Measurements from ENCODE around the gene CTNNBL1.

The CTNNBL1 gene

GRCh38 chr20:37777012-37777950 is 83.5 kb downstream of the CTNNBL1 start:
- no peak for DNase-seq (ENCODE audit: low spot score)

GRCh38 chr20:37777988-37778659 is 84.3 kb downstream of the CTNNBL1 start:
- no peak for DNase-seq (ENCODE audit: low spot score)

GRCh38 chr20:37781626-37782025 is 87.8 kb downstream of the CTNNBL1 start:
- DNase-seq (ENCODE audit: low spot score): no peak

GRCh38 chr20:37786043-37786442 is 92.2 kb downstream of the CTNNBL1 start:
- DNase-seq (ENCODE audit: low spot score): no peak

- DNase-seq (ENCODE audit: low spot score): no peak
Measured at GRCh38 chr20:37789408-37789807, 95.6 kb downstream of the CTNNBL1 start.

- DNase-seq (ENCODE audit: low spot score): no peak
Measured at GRCh38 chr20:37790900-37791299, 97.1 kb downstream of the CTNNBL1 start.

- no peak for DNase-seq (ENCODE audit: low spot score)
Measured at GRCh38 chr20:37796121-37796520, 102.3 kb downstream of the CTNNBL1 start.

GRCh38 chr20:37796733-37797132 is 102.9 kb downstream of the CTNNBL1 start:
- DNase-seq (ENCODE audit: low spot score): no peak

GRCh38 chr20:37797669-37798175 is 103.9 kb downstream of the CTNNBL1 start:
- no peak for DNase-seq (ENCODE audit: low spot score)

- DNase-seq (ENCODE audit: low spot score): no peak
Measured at GRCh38 chr20:37798312-37798711, 104.5 kb downstream of the CTNNBL1 start.

GRCh38 chr20:37800618-37801017 is 106.8 kb downstream of the CTNNBL1 start:
- no peak for DNase-seq (ENCODE audit: low spot score)

GRCh38 chr20:37801921-37802320 is 108.1 kb downstream of the CTNNBL1 start:
- DNase-seq (ENCODE audit: low spot score): no peak

GRCh38 chr20:37803438-37804307 is 109.8 kb downstream of the CTNNBL1 start:
- DNase-seq (ENCODE audit: low spot score): peak; percentile 57

- peak; percentile 60 for DNase-seq (ENCODE audit: low spot score)
Measured at GRCh38 chr20:37804584-37805566, 111.0 kb downstream of the CTNNBL1 start.

GRCh38 chr20:37807471-37808232 is 113.8 kb downstream of the CTNNBL1 start:
- DNase-seq (ENCODE audit: low spot score): no peak

- no peak for DNase-seq (ENCODE audit: low spot score)
Measured at GRCh38 chr20:37808233-37809070, 114.6 kb downstream of the CTNNBL1 start.

- DNase-seq (ENCODE audit: low spot score): no peak
Measured at GRCh38 chr20:37810027-37810426, 116.2 kb downstream of the CTNNBL1 start.

- no peak for DNase-seq (ENCODE audit: low spot score)
Measured at GRCh38 chr20:37816003-37816402, 122.2 kb downstream of the CTNNBL1 start.

GRCh38 chr20:37816726-37817125 is 122.9 kb downstream of the CTNNBL1 start:
- no peak for DNase-seq (ENCODE audit: low spot score)

Measured in germinal center (tissue), 1 donor.